ENCODE measurements around the gene CNGA3. TPM values are rescaled to one million over a fixed set of nuclear protein-coding genes. Genes with fewer than 3 reads are reported as not detected.

The CNGA3 gene
- total and polyA plus RNA-seq, 2 of the 4 experiments (the other 2 are of a cell fraction): under 0.01 TPM; not detected in 1

DNA sequence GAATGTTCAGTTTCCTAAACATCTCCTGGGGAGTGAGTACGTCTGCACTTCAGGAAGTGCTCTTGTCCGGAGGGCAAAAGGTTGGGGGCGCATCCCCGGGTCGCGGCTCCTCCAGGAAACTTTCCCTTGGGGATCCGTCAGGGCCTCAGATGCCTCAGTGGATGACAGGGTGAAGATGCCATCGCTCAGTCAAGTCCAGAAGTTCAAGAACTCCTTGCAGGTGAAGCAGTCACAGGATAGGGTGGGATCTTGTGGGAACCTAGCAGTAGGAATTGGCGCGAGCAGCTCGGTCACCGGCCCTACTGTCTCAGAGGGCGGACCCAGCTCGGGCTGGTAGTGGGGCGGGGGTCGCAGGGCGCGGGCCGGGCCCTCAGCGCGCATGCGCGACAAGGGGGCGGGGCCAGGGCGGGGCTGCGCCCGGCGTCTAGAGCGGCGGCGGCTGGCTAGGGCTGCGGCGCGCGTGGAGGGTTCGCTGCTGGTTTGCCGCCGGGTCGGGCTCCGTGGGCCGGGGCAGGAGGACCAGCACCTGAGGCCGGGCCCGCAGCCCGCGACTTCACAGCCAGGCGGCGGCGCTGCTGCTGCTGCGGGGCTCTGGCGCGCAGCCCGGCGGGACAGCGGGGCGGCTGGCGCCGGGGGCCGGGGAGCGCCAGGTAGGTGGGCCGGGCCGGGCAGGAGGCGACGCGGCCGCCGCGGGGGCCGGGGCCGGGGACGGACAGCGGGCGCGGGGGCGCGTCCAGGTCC is 98.3 kb downstream of the CNGA3 start, which contains the start of gene INPP4A (continued):
- TF ChIP-seq, protein P1, sequence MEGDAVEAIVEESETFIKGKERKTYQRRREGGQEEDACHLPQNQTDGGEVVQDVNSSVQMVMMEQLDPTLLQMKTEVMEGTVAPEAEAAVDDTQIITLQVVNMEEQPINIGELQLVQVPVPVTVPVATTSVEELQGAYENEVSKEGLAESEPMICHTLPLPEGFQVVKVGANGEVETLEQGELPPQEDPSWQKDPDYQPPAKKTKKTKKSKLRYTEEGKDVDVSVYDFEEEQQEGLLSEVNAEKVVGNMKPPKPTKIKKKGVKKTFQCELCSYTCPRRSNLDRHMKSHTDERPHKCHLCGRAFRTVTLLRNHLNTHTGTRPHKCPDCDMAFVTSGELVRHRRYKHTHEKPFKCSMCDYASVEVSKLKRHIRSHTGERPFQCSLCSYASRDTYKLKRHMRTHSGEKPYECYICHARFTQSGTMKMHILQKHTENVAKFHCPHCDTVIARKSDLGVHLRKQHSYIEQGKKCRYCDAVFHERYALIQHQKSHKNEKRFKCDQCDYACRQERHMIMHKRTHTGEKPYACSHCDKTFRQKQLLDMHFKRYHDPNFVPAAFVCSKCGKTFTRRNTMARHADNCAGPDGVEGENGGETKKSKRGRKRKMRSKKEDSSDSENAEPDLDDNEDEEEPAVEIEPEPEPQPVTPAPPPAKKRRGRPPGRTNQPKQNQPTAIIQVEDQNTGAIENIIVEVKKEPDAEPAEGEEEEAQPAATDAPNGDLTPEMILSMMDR (conservative IDR thresholded peaks at IDR 0.05; ENCODE audit: low read depth, low read length): peak; percentile 32; the same call in 1 of the 2 replicates
- peak; percentile 5; the same call in 1 of the 2 replicates for TF ChIP-seq SMC3 (IDR thresholded peaks at IDR 0.05; ENCODE audit: low read depth, low read length)
- TF ChIP-seq RFX5 (IDR thresholded peaks at IDR 0.05; ENCODE audit: low read depth, low read length): no peak

Data from IMR-90 (cell line).